Activated CD4-positive, CD25-positive, alpha-beta regulatory T cell (primary cell): ENCODE data around the gene GPR22.

ENCODE experiments used
- DNase-seq, 4 experiments: peaks; one replicate each; lab custom pipeline; 2025; lab: John Stamatoyannopoulos, UW

The GPR22 gene

GRCh38 chr7:107469929-107470328, at the start of gene GPR22:
Gene GPR22, plus strand, starts transcription at chr7:107470057. Its CDS starts 4,004 bp downstream, at chr7:107474061.
- no peak for DNase-seq

- no peak for DNase-seq
These were observed 42.4 kb upstream of the GPR22 start for GRCh38 chr7:107427462-107427861.

- no peak for DNase-seq
These were observed 41.2 kb upstream of the GPR22 start for GRCh38 chr7:107428642-107429041.

- no peak for DNase-seq
These were observed 39.8 kb upstream of the GPR22 start for GRCh38 chr7:107430057-107430456.

GRCh38 chr7:107432261-107432660, 37.6 kb upstream of the GPR22 start:
- no peak for DNase-seq

GRCh38 chr7:107435749-107436148, 34.1 kb upstream of the GPR22 start:
- DNase-seq: no peak

- DNase-seq: no peak
These were observed 30.8 kb upstream of the GPR22 start for GRCh38 chr7:107439025-107439424.

- DNase-seq: no peak
These were observed 28.1 kb upstream of the GPR22 start for GRCh38 chr7:107441581-107442422.

GRCh38 chr7:107442678-107443077, 27.2 kb upstream of the GPR22 start:
- DNase-seq: no peak

GRCh38 chr7:107446531-107446930, 23.3 kb upstream of the GPR22 start:
- DNase-seq: no peak

GRCh38 chr7:107446988-107447387, 22.9 kb upstream of the GPR22 start:
- DNase-seq: no peak

- DNase-seq: no peak
These were observed 18.9 kb upstream of the GPR22 start for GRCh38 chr7:107450970-107451369.

GRCh38 chr7:107453388-107453787, 16.5 kb upstream of the GPR22 start:
- DNase-seq: no peak

- no peak for DNase-seq
These were observed 7.8 kb upstream of the GPR22 start for GRCh38 chr7:107461938-107462533.

- DNase-seq: peak in 1 of 4 experiments; percentile 7
These were observed 6.4 kb upstream of the GPR22 start for GRCh38 chr7:107463139-107464078.

GRCh38 chr7:107464666-107465226, 5.1 kb upstream of the GPR22 start:
- no peak for DNase-seq

GRCh38 chr7:107467972-107468371, 1.9 kb upstream of the GPR22 start:
- DNase-seq: no peak

GRCh38 chr7:107468824-107469223, 1.0 kb upstream of the GPR22 start:
- no peak for DNase-seq

- no peak for DNase-seq
These were observed 1.6 kb downstream of the GPR22 start for GRCh38 chr7:107471292-107472070.

- no peak for DNase-seq
These were observed 2.3 kb downstream of the GPR22 start for GRCh38 chr7:107472116-107472515.

GRCh38 chr7:107474104-107474521, 4.3 kb downstream of the GPR22 start:
- no peak for DNase-seq
